Measurements from ENCODE around the gene FGGY. TPM values are rescaled to one million over a fixed set of nuclear protein-coding genes. Genes with fewer than 3 reads are reported as not detected.

Gene FGGY
- total RNA-seq, 1 donor from 2014 or later = 32.5 TPM

- no peak overlapping the region for H3K4me2 ChIP-seq
- H3K27ac ChIP-seq = no peak overlapping the region
- H3K9me3 ChIP-seq (ENCODE audit: low read depth) = no peaks in the 10 kb centered on the region
- H3K4me3 Mint-ChIP-seq = no peak overlapping the region
- peaks cover 7% of the 10 kb centered on the region for H3K4me1 Mint-ChIP-seq
- no peaks in the 10 kb centered on the region for H3K79me2 ChIP-seq (ENCODE audit: low read depth)
- H4K20me1 ChIP-seq (ENCODE audit: low read depth) = no peaks in the 10 kb centered on the region
- TF ChIP-seq, protein P1, sequence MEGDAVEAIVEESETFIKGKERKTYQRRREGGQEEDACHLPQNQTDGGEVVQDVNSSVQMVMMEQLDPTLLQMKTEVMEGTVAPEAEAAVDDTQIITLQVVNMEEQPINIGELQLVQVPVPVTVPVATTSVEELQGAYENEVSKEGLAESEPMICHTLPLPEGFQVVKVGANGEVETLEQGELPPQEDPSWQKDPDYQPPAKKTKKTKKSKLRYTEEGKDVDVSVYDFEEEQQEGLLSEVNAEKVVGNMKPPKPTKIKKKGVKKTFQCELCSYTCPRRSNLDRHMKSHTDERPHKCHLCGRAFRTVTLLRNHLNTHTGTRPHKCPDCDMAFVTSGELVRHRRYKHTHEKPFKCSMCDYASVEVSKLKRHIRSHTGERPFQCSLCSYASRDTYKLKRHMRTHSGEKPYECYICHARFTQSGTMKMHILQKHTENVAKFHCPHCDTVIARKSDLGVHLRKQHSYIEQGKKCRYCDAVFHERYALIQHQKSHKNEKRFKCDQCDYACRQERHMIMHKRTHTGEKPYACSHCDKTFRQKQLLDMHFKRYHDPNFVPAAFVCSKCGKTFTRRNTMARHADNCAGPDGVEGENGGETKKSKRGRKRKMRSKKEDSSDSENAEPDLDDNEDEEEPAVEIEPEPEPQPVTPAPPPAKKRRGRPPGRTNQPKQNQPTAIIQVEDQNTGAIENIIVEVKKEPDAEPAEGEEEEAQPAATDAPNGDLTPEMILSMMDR (IDR thresholded peaks at IDR 0.05) = no peak
- TF ChIP-seq EZH2 (IDR thresholded peaks at IDR 0.05) (no peak), EZH2phosphoT487 (IDR thresholded peaks at IDR 0.05) (no peak)
- peaks cover 2% of the 10 kb centered on the region for H3K27me3 Mint-ChIP-seq (ENCODE audit: insufficient read depth, low read depth)
- H3K4me1 ChIP-seq = no peaks in the 10 kb centered on the region
- H3F3A ChIP-seq (ENCODE audit: low read depth) = no peaks in the 10 kb centered on the region
- H3K4me3 ChIP-seq = no peak overlapping the region
- no peak overlapping the region for H3K9ac ChIP-seq
- no peak overlapping the region for H3K27ac Mint-ChIP-seq
- no peak for DNase-seq (ENCODE audit: low spot score)
- peaks cover 3% of the 10 kb centered on the region for H3K9me3 Mint-ChIP-seq
- peaks cover 2% of the 10 kb centered on the region for H3K36me3 Mint-ChIP-seq
- no peaks in the 10 kb centered on the region for H3K36me3 ChIP-seq
- H3K27me3 ChIP-seq = no peaks in the 10 kb centered on the region
- no peak overlapping the region for H2AFZ ChIP-seq (replicated peaks)
Measured at GRCh38 chr1:59475737-59476136, 178.8 kb downstream of the FGGY start.

- H3K27ac Mint-ChIP-seq = no peak overlapping the region
- Histone ChIP-seq H3K79me2 (ENCODE audit: low read depth) (no peaks in the 10 kb centered on the region), H3F3A (ENCODE audit: low read depth) (no peaks in the 10 kb centered on the region), H3K9me3 (ENCODE audit: low read depth) (no peaks in the 10 kb centered on the region), H3K9ac (no peak overlapping the region), H3K4me2 (no peak overlapping the region), H3K4me1 (no peaks in the 10 kb centered on the region), H3K36me3 (no peaks in the 10 kb centered on the region), H3K27me3 (no peaks in the 10 kb centered on the region), H4K20me1 (ENCODE audit: low read depth) (no peaks in the 10 kb centered on the region), H2AFZ (replicated peaks) (no peak overlapping the region), H3K4me3 (no peak overlapping the region), H3K27ac (no peak overlapping the region)
- H3K36me3 Mint-ChIP-seq = peaks cover 2% of the 10 kb centered on the region
- TF ChIP-seq EZH2 (IDR thresholded peaks at IDR 0.05) (no peak), EZH2phosphoT487 (IDR thresholded peaks at IDR 0.05) (no peak)
- TF ChIP-seq, protein P1 (IDR thresholded peaks at IDR 0.05) = no peak
- H3K4me1 Mint-ChIP-seq = peaks cover 7% of the 10 kb centered on the region
- DNase-seq (ENCODE audit: low spot score) = no peak
- no peak overlapping the region for H3K4me3 Mint-ChIP-seq
- H3K9me3 Mint-ChIP-seq = no peaks in the 10 kb centered on the region
- peaks cover 2% of the 10 kb centered on the region for H3K27me3 Mint-ChIP-seq (ENCODE audit: insufficient read depth, low read depth)
Measured at GRCh38 chr1:59477286-59477685, 180.4 kb downstream of the FGGY start.

- TF ChIP-seq EZH2 (IDR thresholded peaks at IDR 0.05) = no peak
- TF ChIP-seq, protein P1 (IDR thresholded peaks at IDR 0.05) = no peak
- no peak for TF ChIP-seq EZH2phosphoT487 (IDR thresholded peaks at IDR 0.05)
- H3K4me1 Mint-ChIP-seq = peaks cover 7% of the 10 kb centered on the region
- H3K27ac ChIP-seq = no peak overlapping the region
Measured at GRCh38 chr1:59477867-59478266, 181.0 kb downstream of the FGGY start.

More at GRCh38 chr1:59477867-59478266, 181.0 kb downstream of the FGGY start:
- no peaks in the 10 kb centered on the region for H3K36me3 Mint-ChIP-seq
- DNase-seq (ENCODE audit: low spot score) = no peak
- H3K9ac ChIP-seq = no peak overlapping the region
- H2AFZ ChIP-seq (replicated peaks) = no peak overlapping the region
- H3K27ac Mint-ChIP-seq = no peak overlapping the region
- H3K27me3 Mint-ChIP-seq (ENCODE audit: insufficient read depth, low read depth) = peaks cover 2% of the 10 kb centered on the region
- H3K9me3 ChIP-seq (ENCODE audit: low read depth) = no peaks in the 10 kb centered on the region
- H3K27me3 ChIP-seq = no peaks in the 10 kb centered on the region
- H3K4me1 ChIP-seq = no peaks in the 10 kb centered on the region
- H4K20me1 ChIP-seq (ENCODE audit: low read depth) = no peaks in the 10 kb centered on the region
- H3K79me2 ChIP-seq (ENCODE audit: low read depth) = no peaks in the 10 kb centered on the region
- H3K4me2 ChIP-seq = no peak overlapping the region
- no peaks in the 10 kb centered on the region for H3K36me3 ChIP-seq
- no peak overlapping the region for H3K4me3 Mint-ChIP-seq
- H3K4me3 ChIP-seq = no peak overlapping the region
- H3F3A ChIP-seq (ENCODE audit: low read depth) = no peaks in the 10 kb centered on the region
- H3K9me3 Mint-ChIP-seq = no peaks in the 10 kb centered on the region

Data from neural progenitor cell (in vitro differentiated cells).